Panc1 (cell line): ENCODE data around the gene LRSAM1. TPM values are rescaled to one million over a fixed set of nuclear protein-coding genes. Genes with fewer than 3 reads are reported as not detected.

Experiments
- ATAC-seq: fragments of 200-7000 bp; cut with Tn5 transposase; 2 replicates; pipeline ENCODE4 v1.9.1; 2020; ENCODE audit warnings: mild to moderate bottlenecking, moderate library complexity
- BruUV-seq: library from RNA; stranded (reverse); fragments of 400-500 nt; replicated peaks from 2 replicates; lab custom pipeline; 2021; lab: Mats Ljungman, UMichigan
- CTCF ChIA-PET: fragments of 300-600 bp; sonication (Branson Sonifier 250); formaldehyde crosslinking; loops from one replicate; lab custom pipeline; 2022; ENCODE audit warnings: antibody characterized with exemption; lab: Charles Lee
- POLR2A ChIA-PET: fragments of 300-600 bp; sonication (Branson Sonifier 250); formaldehyde crosslinking; loops from one replicate; lab custom pipeline; 2022; ENCODE audit warnings: antibody characterized with exemption; lab: Charles Lee
- DNase-seq: peaks from one replicate; pipeline ENCODE4 v3.0.0-alpha.2; 2010; ENCODE audit warnings: low read depth, low spot score
- H3K27ac ChIP-seq: 2 replicates; pipeline ENCODE4 v1.5.1; 2011; ENCODE audit warnings: mild to moderate bottlenecking, low read length, inconsistent platforms
- H3K27me3 ChIP-seq: fragments of 200-500 bp; sonication (Bioruptor generic); 2 replicates; pipeline ENCODE4 v1.6.0; 2014; ENCODE audit warnings: low read length, inconsistent platforms; ENCODE audit not compliant: control insufficient read depth, insufficient read depth
- H3K36me3 ChIP-seq: fragments of 200-500 bp; sonication (Bioruptor generic); 2 replicates; pipeline ENCODE4 v1.5.1; 2014; ENCODE audit warnings: inconsistent platforms, mild to moderate bottlenecking, low read length, moderate library complexity; ENCODE audit not compliant: control insufficient read depth, insufficient read depth
- H3K4me1 ChIP-seq: 2 replicates; pipeline ENCODE4 v1.5.1; 2011; ENCODE audit warnings: inconsistent platforms, mild to moderate bottlenecking, low read length, moderate library complexity; ENCODE audit not compliant: control insufficient read depth, insufficient read depth
- H3K4me3 ChIP-seq, 2 experiments: 2 replicates each; pipeline ENCODE4 v1.5.1; 2011 to 2012; ENCODE audit warnings: low read depth in 2 of 2, low read length in 2 of 2, mild to moderate bottlenecking in 2 of 2, inconsistent platforms in 1 of 2, moderate library complexity in 1 of 2
- H3K9me3 ChIP-seq: fragments of 200-500 bp; sonication (Bioruptor generic); 2 replicates; pipeline ENCODE4 v1.5.1; 2014; ENCODE audit warnings: low read depth, mild to moderate bottlenecking, inconsistent platforms, low read length, moderate library complexity; ENCODE audit not compliant: control insufficient read depth, insufficient read depth
- CTCF ChIP-seq: fragments of 450-650 bp; IDR thresholded peaks from 2 replicates; pipeline ENCODE4 v1.5.1; 2017; ENCODE audit warnings: mild to moderate bottlenecking
- POLR2AphosphoS5 ChIP-seq: IDR thresholded peaks from 2 replicates; pipeline ENCODE4 v1.6.1; 2012; ENCODE audit warnings: mild to moderate bottlenecking, low read depth, low read length, moderate library complexity
- REST ChIP-seq, 2 experiments: IDR thresholded peaks; 2 replicates each; pipeline ENCODE4 v1.6.1; 2011 to 2012; ENCODE audit warnings: low read depth in 2 of 2, control low read depth in 1 of 2, low read length in 1 of 2, mild to moderate bottlenecking in 1 of 2, moderate library complexity in 1 of 2; ENCODE audit not compliant: insufficient read depth in 1 of 2
- SIN3A ChIP-seq: IDR thresholded peaks from 2 replicates; pipeline ENCODE4 v1.6.1; 2012; ENCODE audit warnings: low read depth, mild to moderate bottlenecking, low read length, moderate library complexity, borderline replicate concordance; ENCODE audit not compliant: insufficient read depth
- TCF7L2 ChIP-seq: IDR thresholded peaks from 2 replicates; pipeline ENCODE4 v1.6.1; 2011; ENCODE audit warnings: mild to moderate bottlenecking, low read depth, low read length, inconsistent platforms
- in situ Hi-C: cut with HindIII; loops from 2 replicates; pipeline ENCODE4 v1.10.0; 2016; ENCODE audit warnings: low sequenced_read_pairs, low pct_unique_long_range_greater_than_20kb
- intact Hi-C: fragments of 100-400 bp; cut with micrococcal nuclease; formaldehyde crosslinking; loops from one replicate; pipeline ENCODE4 v1.10.0; 2022; ENCODE audit not compliant: unreplicated experiment
- total RNA-seq: library from RNA; stranded (reverse); gene quantifications from one replicate; pipeline ENCODE4 v1.2.1, GENCODE V29; 2021; ENCODE audit not compliant: unreplicated experiment

The LRSAM1 gene
- total RNA-seq, 1 experiment from 2014 or later: 15.4 TPM

GRCh38 chr9:127415141-127415540, 36.2 kb upstream of the LRSAM1 start:
- no peak for ATAC-seq
- ChIA-PET CTCF (no interaction called here), POLR2A (no interaction called here)
- TF ChIP-seq CTCF (no peak), REST (IDR thresholded peaks at IDR 0.05; ENCODE audit: insufficient read depth in 1 of 2, low read depth in 2 of 2, low read length in 1 of 2) (no peak), TCF7L2 (no peak), POLR2AphosphoS5 (no peak), SIN3A (no peak)
- Histone ChIP-seq H3K27me3 (no peaks in the 10 kb centered on the region), H3K4me3 (no peak overlapping the region), H3K27ac (no peak overlapping the region), H3K9me3 (no peaks in the 10 kb centered on the region), H3K36me3 (no peaks in the 10 kb centered on the region), H3K4me1 (peaks cover 9% of the 10 kb centered on the region)
- intact Hi-C loops: no loop called here
- no TSS peak for BruUV-seq
- no peak for DNase-seq
- in situ Hi-C loops: no loop called here

GRCh38 chr9:127415657-127416056, 35.7 kb upstream of the LRSAM1 start:
- ChIA-PET CTCF (no interaction called here), POLR2A (no interaction called here)
- TF ChIP-seq POLR2AphosphoS5 (no peak), CTCF (no peak), TCF7L2 (no peak), SIN3A (no peak), REST (IDR thresholded peaks at IDR 0.05; ENCODE audit: insufficient read depth in 1 of 2, low read depth in 2 of 2, low read length in 1 of 2) (no peak)
- ATAC-seq: no peak
- Histone ChIP-seq H3K4me1 (peaks cover 9% of the 10 kb centered on the region), H3K36me3 (no peaks in the 10 kb centered on the region), H3K4me3 (no peak overlapping the region), H3K27ac (no peak overlapping the region), H3K9me3 (no peaks in the 10 kb centered on the region), H3K27me3 (no peaks in the 10 kb centered on the region)
- intact Hi-C loops: no loop called here
- no peak for DNase-seq
- no TSS peak for BruUV-seq
- in situ Hi-C loops: no loop called here
